Measurements from ENCODE around the gene GTF3C5.

Gene GTF3C5

DNA sequence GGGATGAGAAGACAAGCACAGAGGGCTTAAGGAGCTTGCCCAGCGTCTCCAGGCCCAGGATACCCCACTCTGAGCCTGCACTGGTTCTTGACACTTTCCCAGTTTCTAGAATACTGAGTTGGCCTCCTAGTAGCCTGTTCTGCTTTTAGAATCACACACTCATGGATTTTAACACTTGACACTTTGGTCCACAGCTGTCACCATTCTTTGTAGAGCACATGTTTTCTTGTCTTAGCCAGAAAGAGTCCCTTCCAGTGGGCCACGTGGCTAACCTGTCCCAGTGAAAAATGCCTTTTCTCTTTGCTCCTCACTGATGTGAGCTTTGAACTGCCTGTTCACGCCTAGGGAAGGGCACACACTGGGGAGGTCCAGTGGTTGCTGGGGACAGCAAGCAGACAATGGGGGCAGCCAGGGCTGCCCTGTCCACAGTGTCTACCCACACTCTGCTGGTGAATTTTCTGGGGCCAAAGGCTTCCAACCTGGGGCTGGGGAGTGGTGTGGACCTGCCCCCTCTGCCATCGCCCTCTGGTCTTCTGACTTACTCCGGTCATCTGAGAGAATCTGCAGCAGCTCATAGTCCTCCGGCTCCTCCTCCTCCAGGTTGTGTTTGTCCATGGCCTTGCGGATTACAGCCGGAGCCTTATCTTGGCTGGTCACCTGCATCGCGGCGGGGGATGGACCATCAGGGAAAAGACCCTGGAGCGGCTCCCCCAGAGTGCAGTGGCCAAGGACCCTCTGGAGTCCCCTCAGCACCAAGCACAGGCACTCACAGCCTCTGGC is 69.1 kb downstream of the GTF3C5 start:
- ATAC-seq: no peak
- TF ChIP-seq CREB5 (CRISPR knock-in tag; IDR thresholded peaks at IDR 0.05; ENCODE audit: low read depth) (no peak), ZNF565 (CRISPR knock-in tag; conservative IDR thresholded peaks at IDR 0.05; ENCODE audit: low read depth) (no peak), TSHZ2 (CRISPR knock-in tag; IDR thresholded peaks at IDR 0.05) (no peak), CSDC2 (CRISPR knock-in tag; IDR thresholded peaks at IDR 0.05) (no peak), POU6F1 (CRISPR knock-in tag; IDR thresholded peaks at IDR 0.05; ENCODE audit: borderline replicate concordance, low read depth) (no peak), ZC3H10 (CRISPR knock-in tag; IDR thresholded peaks at IDR 0.05) (no peak), ZNF8 (CRISPR knock-in tag; IDR thresholded peaks at IDR 0.05) (no peak), ZNF70 (CRISPR knock-in tag; IDR thresholded peaks at IDR 0.05) (no peak), ISL1 (CRISPR knock-in tag; IDR thresholded peaks at IDR 0.05) (no peak), OSR1 (CRISPR knock-in tag; IDR thresholded peaks at IDR 0.05) (no peak), ZFP3 (CRISPR knock-in tag; IDR thresholded peaks at IDR 0.05) (no peak), ESRRG (CRISPR knock-in tag; IDR thresholded peaks at IDR 0.05) (no peak), ARNTL (CRISPR knock-in tag; IDR thresholded peaks at IDR 0.05; ENCODE audit: borderline replicate concordance, low read depth) (no peak), TOX (CRISPR knock-in tag; IDR thresholded peaks at IDR 0.05; ENCODE audit: borderline replicate concordance) (no peak), RARB (CRISPR knock-in tag; IDR thresholded peaks at IDR 0.05) (no peak), BACH2 (CRISPR knock-in tag; IDR thresholded peaks at IDR 0.05; ENCODE audit: borderline replicate concordance) (no peak), PPARA (CRISPR knock-in tag; IDR thresholded peaks at IDR 0.05; ENCODE audit: borderline replicate concordance) (no peak), PATZ1 (CRISPR knock-in tag; IDR thresholded peaks at IDR 0.05; ENCODE audit: borderline replicate concordance) (no peak), TCF4 (CRISPR knock-in tag; IDR thresholded peaks at IDR 0.05; ENCODE audit: borderline replicate concordance) (no peak)
- TF ChIP-seq, protein P1, sequence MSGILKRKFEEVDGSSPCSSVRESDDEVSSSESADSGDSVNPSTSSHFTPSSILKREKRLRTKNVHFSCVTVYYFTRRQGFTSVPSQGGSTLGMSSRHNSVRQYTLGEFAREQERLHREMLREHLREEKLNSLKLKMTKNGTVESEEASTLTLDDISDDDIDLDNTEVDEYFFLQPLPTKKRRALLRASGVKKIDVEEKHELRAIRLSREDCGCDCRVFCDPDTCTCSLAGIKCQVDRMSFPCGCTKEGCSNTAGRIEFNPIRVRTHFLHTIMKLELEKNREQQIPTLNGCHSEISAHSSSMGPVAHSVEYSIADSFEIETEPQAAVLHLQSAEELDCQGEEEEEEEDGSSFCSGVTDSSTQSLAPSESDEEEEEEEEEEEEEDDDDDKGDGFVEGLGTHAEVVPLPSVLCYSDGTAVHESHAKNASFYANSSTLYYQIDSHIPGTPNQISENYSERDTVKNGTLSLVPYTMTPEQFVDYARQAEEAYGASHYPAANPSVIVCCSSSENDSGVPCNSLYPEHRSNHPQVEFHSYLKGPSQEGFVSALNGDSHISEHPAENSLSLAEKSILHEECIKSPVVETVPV (CRISPR knock-in tag; IDR thresholded peaks at IDR 0.05): no peak

DNA sequence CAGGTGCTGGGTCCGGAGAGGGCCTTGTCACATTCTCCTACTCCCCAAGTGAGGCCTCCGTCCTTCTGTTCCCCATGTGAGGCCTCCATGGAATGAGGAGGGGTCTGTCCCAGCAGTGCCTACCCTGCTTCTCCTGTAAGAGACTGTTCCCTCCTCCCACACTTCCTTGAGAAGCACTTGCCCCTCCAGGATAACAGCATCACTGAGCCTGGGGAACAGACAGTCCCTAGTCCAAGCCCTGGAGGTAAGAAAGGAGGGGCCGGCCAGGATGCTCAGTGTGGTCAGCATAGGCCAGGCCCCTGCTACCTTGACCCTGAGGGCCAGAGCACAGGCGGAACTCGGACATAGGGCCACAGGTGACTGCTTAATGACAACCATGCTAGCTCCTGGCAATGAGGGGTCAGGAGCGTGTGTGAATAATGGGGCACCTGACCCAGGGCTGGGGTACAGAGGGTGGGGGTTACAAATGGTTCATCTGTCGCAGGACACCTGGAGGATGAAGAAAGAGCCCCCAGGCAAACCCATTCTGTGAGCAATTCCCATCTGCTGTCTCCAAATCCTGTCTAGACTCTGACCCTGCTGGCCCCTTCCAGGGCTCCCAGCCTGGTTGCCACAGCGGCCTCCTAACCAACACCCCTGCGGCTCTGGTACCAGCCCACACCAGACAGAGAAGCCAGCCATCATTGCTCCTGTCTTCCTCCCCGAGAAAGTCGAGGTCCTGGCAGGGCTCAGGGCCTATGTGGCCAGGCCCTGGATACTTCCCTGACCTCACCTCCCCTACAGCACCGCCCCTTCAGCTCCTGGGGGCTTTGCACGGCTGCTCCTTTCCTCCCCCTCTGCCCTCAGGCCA is 69.9 kb downstream of the GTF3C5 start:
- ATAC-seq: no peak
- TF ChIP-seq GLIS3 (CRISPR knock-in tag; IDR thresholded peaks at IDR 0.05) (no peak), PATZ1 (CRISPR knock-in tag; IDR thresholded peaks at IDR 0.05; ENCODE audit: borderline replicate concordance) (no peak), ESRRG (CRISPR knock-in tag; IDR thresholded peaks at IDR 0.05) (no peak), PPARA (CRISPR knock-in tag; IDR thresholded peaks at IDR 0.05; ENCODE audit: borderline replicate concordance) (no peak), OSR1 (CRISPR knock-in tag; IDR thresholded peaks at IDR 0.05) (no peak), TOX (CRISPR knock-in tag; IDR thresholded peaks at IDR 0.05; ENCODE audit: borderline replicate concordance) (no peak), ZC3H10 (CRISPR knock-in tag; IDR thresholded peaks at IDR 0.05) (no peak), SNAI2 (CRISPR knock-in tag; IDR thresholded peaks at IDR 0.05) (no peak), ZNF8 (CRISPR knock-in tag; IDR thresholded peaks at IDR 0.05) (no peak), CSDC2 (CRISPR knock-in tag; IDR thresholded peaks at IDR 0.05) (no peak), ARNTL (CRISPR knock-in tag; IDR thresholded peaks at IDR 0.05; ENCODE audit: borderline replicate concordance, low read depth) (no peak), POU6F1 (CRISPR knock-in tag; IDR thresholded peaks at IDR 0.05; ENCODE audit: borderline replicate concordance, low read depth) (no peak), ZFP30 (CRISPR knock-in tag; IDR thresholded peaks at IDR 0.05) (no peak)

Measured in SK-N-SH treated with all-trans-retinoic acid at 6 μM for 48 hours (cell line).